ENCODE data around the gene MARCOL.
A peak's percentile ranks its signal among the peaks of the same experiment; 100 is the strongest.
"Not testable (repeated sequence)": the region's sequence is repeated elsewhere in the genome, so short reads cannot be mapped to it uniquely, and the experiment has no call there.

MARCOL gene

DNA sequence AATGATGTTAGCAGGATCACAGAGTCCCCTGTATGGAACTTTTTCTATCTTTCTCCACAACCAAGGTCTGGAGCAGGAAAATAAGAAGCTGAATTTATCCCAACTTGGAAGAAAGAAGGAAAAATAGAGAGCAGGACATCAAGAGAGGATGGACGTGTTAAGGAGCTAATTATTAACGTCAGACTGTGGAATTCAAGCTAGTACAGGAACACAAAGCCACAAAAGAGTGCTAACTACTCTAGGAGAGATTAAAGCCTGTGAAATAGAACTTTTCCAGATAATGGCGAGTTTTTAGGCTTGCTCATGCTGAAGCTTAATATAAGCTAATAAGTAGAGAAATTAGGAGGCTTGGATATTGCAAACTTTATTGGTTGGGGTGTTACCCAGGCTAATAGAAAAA is 29.6 kb downstream of the MARCOL start:
- DNase-seq = no peak

DNA sequence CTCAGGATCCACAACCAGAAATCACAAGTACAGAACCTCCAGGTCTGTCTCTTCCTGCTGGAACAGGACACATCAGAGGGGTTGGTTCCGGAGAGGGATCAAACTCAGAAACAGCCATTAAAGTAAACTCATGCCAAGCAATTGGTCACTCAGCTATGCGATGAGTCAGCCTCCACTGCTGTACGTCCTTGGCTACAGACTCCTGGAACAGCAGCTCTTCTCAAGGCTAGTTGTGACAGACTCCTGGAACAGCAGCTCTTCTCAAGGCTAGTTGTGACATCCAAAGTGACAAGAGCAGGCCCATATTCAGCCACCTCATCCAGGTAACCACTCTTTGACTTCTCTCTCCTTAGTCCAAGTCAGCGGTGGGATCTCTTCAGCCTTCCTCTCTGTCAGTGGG is 30.2 kb downstream of the MARCOL start, which contains the start of gene SPINK13:
TSS of gene SPINK13 (plus strand) at position 229 of the 400 bp plus-strand sequence. CDS start 1,279 bp downstream, outside the sequence.
- DNase-seq = peak; percentile 29

DNA sequence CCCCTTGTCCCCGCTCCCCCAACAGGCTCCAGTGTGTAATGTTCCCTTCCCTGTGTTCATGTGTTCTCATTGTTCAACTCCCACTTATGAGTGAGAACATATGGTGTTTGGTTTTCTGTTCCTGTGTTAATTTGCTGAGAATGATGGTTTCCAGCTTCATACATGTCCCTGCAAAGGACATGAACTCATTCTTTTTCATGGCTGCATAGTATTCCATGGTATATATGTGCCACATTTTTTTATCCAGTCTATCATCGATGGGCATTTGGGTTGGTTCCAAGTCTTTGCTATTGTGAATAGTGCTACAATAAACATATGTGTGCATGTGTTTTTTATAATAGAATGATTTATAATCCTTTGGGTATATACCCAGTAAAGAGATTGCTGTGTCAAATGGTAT is 36.8 kb downstream of the MARCOL start:
- DNase-seq = not testable (repeated sequence)

- not testable (repeated sequence) for DNase-seq
Measured at GRCh38 chr5:148280893-148281292, 42.6 kb downstream of the MARCOL start.

- DNase-seq = not testable (repeated sequence)
Measured at GRCh38 chr5:148281336-148281735, 43.0 kb downstream of the MARCOL start.

- DNase-seq = peak; percentile 12
Measured at GRCh38 chr5:148290271-148291195, 52.2 kb downstream of the MARCOL start.
